ENCODE data around the gene FUZ. TPM values are rescaled to one million over a fixed set of nuclear protein-coding genes. Genes with fewer than 3 reads are reported as not detected.

The FUZ gene
- total RNA-seq, 1 donor from 2014 or later = 10.8 TPM

DNA sequence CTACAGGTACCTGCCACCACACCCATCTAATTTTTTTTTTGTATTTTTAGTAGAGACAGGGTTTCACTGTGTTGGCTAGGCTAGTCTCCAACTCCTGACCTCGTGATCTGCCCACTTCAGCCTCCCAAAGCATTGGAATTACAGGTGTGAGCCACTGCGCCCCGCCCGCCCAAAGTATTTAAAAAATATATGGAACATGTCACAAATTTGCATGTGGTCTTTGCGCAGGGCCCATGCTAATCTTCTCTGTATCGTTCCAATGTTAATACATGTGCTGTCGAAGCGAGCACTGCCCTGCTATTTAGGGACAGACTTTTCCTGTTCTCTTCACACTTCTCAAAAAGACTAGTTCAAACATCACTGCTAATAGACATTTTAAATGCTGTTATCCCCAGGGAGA lies 48.8 kb downstream of the FUZ start:
- peaks cover 34% of the 10 kb centered on the region for H3K4me1 Mint-ChIP-seq (ENCODE audit: low read depth)
- H3K36me3 Mint-ChIP-seq (ENCODE audit: low read depth) = no peaks in the 10 kb centered on the region
- no peak overlapping the region for H3K27ac Mint-ChIP-seq (ENCODE audit: unreplicated experiment)
- no peak for DNase-seq (ENCODE audit: low spot score)
- no peaks in the 10 kb centered on the region for H3K27me3 Mint-ChIP-seq (ENCODE audit: low read depth)
- TF ChIP-seq, protein P1, sequence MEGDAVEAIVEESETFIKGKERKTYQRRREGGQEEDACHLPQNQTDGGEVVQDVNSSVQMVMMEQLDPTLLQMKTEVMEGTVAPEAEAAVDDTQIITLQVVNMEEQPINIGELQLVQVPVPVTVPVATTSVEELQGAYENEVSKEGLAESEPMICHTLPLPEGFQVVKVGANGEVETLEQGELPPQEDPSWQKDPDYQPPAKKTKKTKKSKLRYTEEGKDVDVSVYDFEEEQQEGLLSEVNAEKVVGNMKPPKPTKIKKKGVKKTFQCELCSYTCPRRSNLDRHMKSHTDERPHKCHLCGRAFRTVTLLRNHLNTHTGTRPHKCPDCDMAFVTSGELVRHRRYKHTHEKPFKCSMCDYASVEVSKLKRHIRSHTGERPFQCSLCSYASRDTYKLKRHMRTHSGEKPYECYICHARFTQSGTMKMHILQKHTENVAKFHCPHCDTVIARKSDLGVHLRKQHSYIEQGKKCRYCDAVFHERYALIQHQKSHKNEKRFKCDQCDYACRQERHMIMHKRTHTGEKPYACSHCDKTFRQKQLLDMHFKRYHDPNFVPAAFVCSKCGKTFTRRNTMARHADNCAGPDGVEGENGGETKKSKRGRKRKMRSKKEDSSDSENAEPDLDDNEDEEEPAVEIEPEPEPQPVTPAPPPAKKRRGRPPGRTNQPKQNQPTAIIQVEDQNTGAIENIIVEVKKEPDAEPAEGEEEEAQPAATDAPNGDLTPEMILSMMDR (IDR thresholded peaks at IDR 0.05) = no peak
- no peak overlapping the region for H3K4me3 Mint-ChIP-seq (ENCODE audit: unreplicated experiment)
- no peaks in the 10 kb centered on the region for H3K9me3 Mint-ChIP-seq (ENCODE audit: low read depth)

DNA sequence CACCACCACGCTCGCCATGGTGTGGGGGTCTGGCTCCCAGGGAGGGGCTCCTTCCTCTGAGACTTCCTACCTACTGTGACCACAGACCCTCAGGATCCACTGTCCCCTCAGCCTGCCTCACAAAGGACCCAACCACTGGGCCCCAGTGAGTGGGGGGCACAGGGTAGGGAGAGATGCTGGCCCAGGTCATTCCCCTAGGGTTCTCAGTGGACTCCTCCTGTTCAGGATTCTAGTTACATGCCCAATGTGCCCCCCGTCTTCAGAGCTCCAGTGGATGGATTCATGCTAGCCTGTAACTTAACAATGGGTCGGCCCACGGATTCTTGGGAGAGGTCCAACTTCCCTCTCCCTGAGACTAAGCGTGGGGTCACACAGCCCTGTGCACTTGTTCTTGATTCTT lies 49.9 kb downstream of the FUZ start, which contains the start of gene TSKS:
Gene TSKS (minus strand): TSS at position 77 of the 400 bp plus-strand sequence. CDS start 59 bp downstream, at position 18.
- Mint-ChIP-seq H3K27ac (ENCODE audit: unreplicated experiment) (peak within 1 kb of the TSS; percentile 24), H3K27me3 (ENCODE audit: low read depth) (no peaks in the 10 kb centered on the region), H3K9me3 (ENCODE audit: low read depth) (no peaks in the 10 kb centered on the region), H3K36me3 (ENCODE audit: low read depth) (no peaks in the 10 kb centered on the region), H3K4me3 (ENCODE audit: unreplicated experiment) (no peak within 1 kb of the TSS), H3K4me1 (ENCODE audit: low read depth) (peaks cover 31% of the 10 kb centered on the region)
- TF ChIP-seq, protein P1 (IDR thresholded peaks at IDR 0.05) = no peak
- DNase-seq (ENCODE audit: low spot score) = no peak

DNA sequence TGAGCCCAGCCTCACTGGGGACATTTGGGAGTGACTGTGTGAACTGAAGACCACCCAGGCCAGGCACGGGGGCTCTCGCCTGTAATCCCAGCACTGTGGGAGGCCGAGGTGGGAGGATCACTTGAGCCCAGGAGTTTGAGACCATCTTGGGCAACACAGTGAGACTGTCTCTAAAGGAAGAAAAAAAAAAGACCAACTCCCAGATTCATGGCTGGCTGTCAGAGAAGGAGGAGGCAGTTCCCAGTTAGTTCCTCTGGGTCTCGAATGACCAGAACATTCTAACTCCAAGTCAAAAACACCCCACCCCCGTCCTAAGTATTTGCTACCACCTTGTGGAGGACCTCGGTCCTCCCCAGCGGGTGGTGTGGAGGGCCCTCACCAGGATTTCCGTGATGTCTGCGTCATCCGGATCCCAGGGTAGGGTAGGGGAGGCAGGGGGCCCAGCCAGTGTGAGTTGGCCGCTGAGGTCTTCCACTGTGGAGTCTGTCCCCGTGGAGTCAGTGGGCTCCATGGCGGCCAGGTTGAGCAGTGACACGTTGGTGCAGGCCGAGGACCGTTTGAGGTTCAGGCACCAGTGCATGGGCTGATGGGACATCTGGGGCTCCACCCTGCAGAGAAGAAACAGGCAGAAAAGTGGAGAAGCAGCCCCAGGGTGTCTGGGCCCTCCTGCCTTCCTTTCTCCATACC lies 51.3 kb downstream of the FUZ start:
- Mint-ChIP-seq H3K27ac (ENCODE audit: unreplicated experiment) (peak overlapping the region; percentile 5), H3K4me3 (ENCODE audit: unreplicated experiment) (no peak overlapping the region), H3K36me3 (ENCODE audit: low read depth) (no peaks in the 10 kb centered on the region), H3K4me1 (ENCODE audit: low read depth) (peaks cover 35% of the 10 kb centered on the region), H3K9me3 (ENCODE audit: low read depth) (no peaks in the 10 kb centered on the region), H3K27me3 (ENCODE audit: low read depth) (no peaks in the 10 kb centered on the region)
- no peak for DNase-seq (ENCODE audit: low spot score)
- TF ChIP-seq, protein P1 (IDR thresholded peaks at IDR 0.05) = peak; percentile 48

DNA sequence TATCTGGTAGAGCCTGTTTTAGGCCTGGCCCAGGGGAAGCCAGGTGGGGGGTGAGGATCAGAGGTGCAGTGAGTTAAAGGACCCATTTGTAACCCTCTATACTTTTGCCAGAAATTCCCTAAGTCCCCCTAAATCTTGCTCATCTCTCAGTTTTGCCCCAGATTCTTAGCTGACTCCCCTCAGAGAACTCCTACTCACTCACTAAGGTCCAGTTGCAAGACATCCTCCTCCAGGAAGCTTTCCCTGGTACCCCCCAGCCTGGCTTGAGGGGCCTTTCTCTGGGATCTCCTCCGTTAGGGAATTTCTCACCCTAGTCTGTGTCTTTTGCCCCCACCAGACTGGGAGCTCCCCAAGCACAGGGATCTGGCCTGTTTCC lies 51.9 kb downstream of the FUZ start:
- peaks cover 40% of the 10 kb centered on the region for H3K4me1 Mint-ChIP-seq (ENCODE audit: low read depth)
- no peak overlapping the region for H3K27ac Mint-ChIP-seq (ENCODE audit: unreplicated experiment)
- DNase-seq (ENCODE audit: low spot score) = no peak
- H3K27me3 Mint-ChIP-seq (ENCODE audit: low read depth) = no peaks in the 10 kb centered on the region
- H3K36me3 Mint-ChIP-seq (ENCODE audit: low read depth) = no peaks in the 10 kb centered on the region
- TF ChIP-seq, protein P1 (IDR thresholded peaks at IDR 0.05) = no peak
- H3K9me3 Mint-ChIP-seq (ENCODE audit: low read depth) = peaks cover 2% of the 10 kb centered on the region
- H3K4me3 Mint-ChIP-seq (ENCODE audit: unreplicated experiment) = no peak overlapping the region

DNA sequence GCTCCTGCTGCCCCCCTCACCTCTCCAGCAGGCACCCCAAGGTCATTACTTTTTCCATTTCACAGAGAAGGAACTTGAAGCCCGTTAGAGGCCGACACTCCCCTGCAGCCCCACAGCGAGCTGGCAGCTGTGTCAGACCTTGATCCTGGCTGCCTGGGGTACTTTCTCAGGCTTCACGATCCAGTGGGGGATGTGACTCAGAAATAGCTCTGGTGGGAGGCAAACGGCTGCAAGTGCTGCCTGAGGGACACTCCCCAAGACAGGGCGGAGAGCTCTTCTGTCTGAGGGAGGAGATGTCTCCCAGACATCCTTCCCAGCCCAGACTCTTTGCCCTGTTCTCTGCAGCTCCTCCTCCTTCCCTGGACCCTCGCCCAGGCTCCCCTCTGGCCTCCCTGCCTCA lies 54.8 kb downstream of the FUZ start:
- peak overlapping the region; percentile 60 for H3K4me3 Mint-ChIP-seq (ENCODE audit: unreplicated experiment)
- peaks cover 9% of the 10 kb centered on the region for H3K9me3 Mint-ChIP-seq (ENCODE audit: low read depth)
- H3K27ac Mint-ChIP-seq (ENCODE audit: unreplicated experiment) = peak overlapping the region; percentile 98
- H3K36me3 Mint-ChIP-seq (ENCODE audit: low read depth) = peaks cover 2% of the 10 kb centered on the region
- H3K27me3 Mint-ChIP-seq (ENCODE audit: low read depth) = no peaks in the 10 kb centered on the region
- no peak for DNase-seq (ENCODE audit: low spot score)
- peaks cover 28% of the 10 kb centered on the region for H3K4me1 Mint-ChIP-seq (ENCODE audit: low read depth)
- TF ChIP-seq, protein P1 (IDR thresholded peaks at IDR 0.05) = no peak

Small RNA genes lying within 50 kb of the gene (microRNA-seq; reads per million reads assigned to microRNA genes)
- gene MIR4749 (ENCODE audit: borderline number of aligned reads) (8.3 reads per million, percentile 18 among the genes with 10 or more reads in this experiment), gene MIR6799 (ENCODE audit: borderline number of aligned reads) (not detected), gene MIR6800 (ENCODE audit: borderline number of aligned reads) (not detected)

Other genes with a start within 250 kb of the FUZ start
- 41.0 to 47.0 TPM (median 46.5 TPM) in 3 replicates for gene NOSIP, start 232.7 kb downstream of the FUZ start, total RNA-seq
- gene PRRG2, start 232.0 kb downstream of the FUZ start, total RNA-seq = 0.17 to 0.56 TPM (median 0.39 TPM) in 3 replicates
- 23.8 to 33.9 TPM (median 28.1 TPM) in 3 replicates for gene PRR12, start 222.1 kb downstream of the FUZ start, total RNA-seq
- 61.7 to 113 TPM (median 104 TPM) in 3 replicates for gene RRAS, start 173.1 kb downstream of the FUZ start, total RNA-seq
- gene SCAF1, start 171.1 kb downstream of the FUZ start, total RNA-seq = 76.3 to 79.0 TPM (median 77.3 TPM) in 3 replicates
- gene IRF3, start 147.4 kb downstream of the FUZ start, total RNA-seq = 45.8 to 75.3 TPM (median 53.0 TPM) in 3 replicates
- 18.3 to 26.6 TPM (median 21.4 TPM) in 3 replicates for gene BCL2L12, start 147.4 kb downstream of the FUZ start, total RNA-seq
- 97.7 to 105 TPM (median 98.0 TPM) in 3 replicates for gene PRMT1, start 136.0 kb downstream of the FUZ start, total RNA-seq
- gene ADM5, start 123.7 kb downstream of the FUZ start, total RNA-seq = 0.49 to 1.4 TPM (median 0.52 TPM) in 3 replicates
- gene CPT1C, start 122.2 kb downstream of the FUZ start, total RNA-seq = 26.3 to 30.7 TPM (median 27.3 TPM) in 3 replicates
- gene TSKS, start 50.0 kb downstream of the FUZ start, total RNA-seq = not detected in 3 replicates
- 144 to 149 TPM (median 146 TPM) in 3 replicates for gene AP2A1, start 46.3 kb downstream of the FUZ start, total RNA-seq
- 40.0 to 44.6 TPM (median 40.1 TPM) in 3 replicates for gene MED25, start 5.0 kb upstream of the FUZ start, total RNA-seq
- gene PTOV1, start 37.9 kb upstream of the FUZ start, total RNA-seq = 168 to 229 TPM (median 170 TPM) in 3 replicates
- gene PNKP, start 54.3 kb upstream of the FUZ start, total RNA-seq = 51.4 to 97.0 TPM (median 52.4 TPM) in 3 replicates
- 52.0 to 70.5 TPM (median 55.8 TPM) in 3 replicates for gene AKT1S1, start 64.1 kb upstream of the FUZ start, total RNA-seq
- 36.3 to 45.3 TPM (median 44.8 TPM) in 3 replicates for gene TBC1D17, start 64.4 kb upstream of the FUZ start, total RNA-seq
- 0.17 TPM in 1 of 3 replicates, not detected in the others for gene IL4I1, start 83.6 kb upstream of the FUZ start, total RNA-seq
- 16.7 to 53.4 TPM (median 53.3 TPM) in 3 replicates for gene ATF5, start 115.9 kb upstream of the FUZ start, total RNA-seq
- 41.0 to 50.5 TPM (median 44.7 TPM) in 3 replicates for gene NUP62, start 116.2 kb upstream of the FUZ start, total RNA-seq
- gene SIGLEC11, start 147.9 kb upstream of the FUZ start, total RNA-seq = not detected in 3 replicates
- 21.0 to 21.9 TPM (median 21.1 TPM) in 3 replicates for gene VRK3, start 212.1 kb upstream of the FUZ start, total RNA-seq
- 7.0 to 7.3 TPM (median 7.0 TPM) in 3 replicates for gene ZNF473, start 212.7 kb upstream of the FUZ start, total RNA-seq